SK-N-SH treated with all-trans-retinoic acid at 6 μM for 48 hours (cell line): ENCODE results near the gene TTLL7.

ENCODE experiments used
- ATAC-seq: fragments of 200-7000 bp; cut with Tn5 transposase; 3 replicates; pipeline ENCODE4 v1.9.1; 2020; ENCODE audit warnings: mild to moderate bottlenecking, moderate library complexity
- ARNTL ChIP-seq: fragments of 450-650 bp; formaldehyde crosslinking; IDR thresholded peaks from 2 replicates; pipeline ENCODE4 v1.5.0; 2020; ENCODE audit warnings: low read depth, mild to moderate bottlenecking, moderate library complexity, borderline replicate concordance
- CREB5 ChIP-seq: fragments of 250-450 bp; sonication (Bioruptor Pico); IDR thresholded peaks from 2 replicates; pipeline ENCODE4 v1.5.1; 2020; ENCODE audit warnings: low read depth, mild to moderate bottlenecking, moderate library complexity
- CSDC2 ChIP-seq: fragments of 250-450 bp; sonication (Bioruptor Pico); IDR thresholded peaks from 2 replicates; pipeline ENCODE4 v1.5.0; 2020; ENCODE audit warnings: mild to moderate bottlenecking, moderate library complexity
- CSRNP3 ChIP-seq: fragments of 250-450 bp; sonication (Bioruptor Pico); IDR thresholded peaks from 2 replicates; pipeline ENCODE4 v1.5.1; 2021; ENCODE audit warnings: mild to moderate bottlenecking, moderate library complexity
- ESRRG ChIP-seq: fragments of 250-450 bp; sonication (Bioruptor Pico); IDR thresholded peaks from 2 replicates; pipeline ENCODE4 v1.6.1; 2021; ENCODE audit warnings: mild to moderate bottlenecking
- GLIS3 ChIP-seq: fragments of 250-450 bp; sonication (Bioruptor Pico); IDR thresholded peaks from 2 replicates; pipeline ENCODE4 v1.5.0; 2020; ENCODE audit warnings: mild to moderate bottlenecking, moderate library complexity
- OSR1 ChIP-seq: fragments of 250-450 bp; sonication (Bioruptor Pico); IDR thresholded peaks from 2 replicates; pipeline ENCODE4 v1.8.0; 2022; ENCODE audit warnings: moderate library complexity, mild to moderate bottlenecking, inconsistent platforms
- PATZ1 ChIP-seq: fragments of 250-450 bp; sonication (Bioruptor Pico); IDR thresholded peaks from 2 replicates; pipeline ENCODE4 v1.8.0; 2020; ENCODE audit warnings: mild to moderate bottlenecking, moderate library complexity, borderline replicate concordance
- PPARA ChIP-seq: fragments of 250-450 bp; sonication (Bioruptor Pico); IDR thresholded peaks from 2 replicates; pipeline ENCODE4 v1.5.0; 2020; ENCODE audit warnings: mild to moderate bottlenecking, borderline replicate concordance
- RARB ChIP-seq: fragments of 250-450 bp; sonication (Bioruptor Pico); IDR thresholded peaks from 2 replicates; pipeline ENCODE4 v1.8.0; 2021; ENCODE audit warnings: mild to moderate bottlenecking, moderate library complexity
- TCF4 ChIP-seq: fragments of 250-450 bp; sonication (Bioruptor Pico); IDR thresholded peaks from 2 replicates; pipeline ENCODE4 v1.8.0; 2021; ENCODE audit warnings: mild to moderate bottlenecking, moderate library complexity, borderline replicate concordance
- TOX ChIP-seq: fragments of 250-450 bp; sonication (Bioruptor Pico); IDR thresholded peaks from 2 replicates; pipeline ENCODE4 v1.8.0; 2021; ENCODE audit warnings: mild to moderate bottlenecking, moderate library complexity, borderline replicate concordance
- ZC3H10 ChIP-seq: fragments of 250-450 bp; sonication (Bioruptor Pico); IDR thresholded peaks from 2 replicates; pipeline ENCODE4 v1.5.1; 2021; ENCODE audit warnings: mild to moderate bottlenecking, moderate library complexity
- ZFP3 ChIP-seq: fragments of 250-450 bp; sonication (Bioruptor Pico); IDR thresholded peaks from 2 replicates; pipeline ENCODE4 v1.5.0; 2020; ENCODE audit warnings: mild to moderate bottlenecking, moderate library complexity
- ZNF70 ChIP-seq: fragments of 450-650 bp; formaldehyde crosslinking; IDR thresholded peaks from 2 replicates; pipeline ENCODE4 v1.5.0; 2020; ENCODE audit warnings: mild to moderate bottlenecking, moderate library complexity
- ZNF8 ChIP-seq: fragments of 450-650 bp; formaldehyde crosslinking; IDR thresholded peaks from 2 replicates; pipeline ENCODE4 v1.5.0; 2020; ENCODE audit warnings: mild to moderate bottlenecking, moderate library complexity
- TF ChIP-seq, protein P1 (sequence below): fragments of 250-450 bp; sonication (Bioruptor Pico); IDR thresholded peaks from 2 replicates; pipeline ENCODE4 v1.5.0; 2020; ENCODE audit warnings: mild to moderate bottlenecking, moderate library complexity
- TF ChIP-seq, protein P2 (sequence below): fragments of 250-450 bp; sonication (Bioruptor Pico); IDR thresholded peaks from 2 replicates; pipeline ENCODE4 v1.8.0; 2021; ENCODE audit warnings: low read depth, mild to moderate bottlenecking, moderate library complexity, borderline replicate concordance

The TTLL7 gene

GRCh38 chr1:84037758-84038611 is 39.1 kb upstream of the TTLL7 start (continued):
- no peak for TF ChIP-seq ZC3H10
- TF ChIP-seq, protein P1, sequence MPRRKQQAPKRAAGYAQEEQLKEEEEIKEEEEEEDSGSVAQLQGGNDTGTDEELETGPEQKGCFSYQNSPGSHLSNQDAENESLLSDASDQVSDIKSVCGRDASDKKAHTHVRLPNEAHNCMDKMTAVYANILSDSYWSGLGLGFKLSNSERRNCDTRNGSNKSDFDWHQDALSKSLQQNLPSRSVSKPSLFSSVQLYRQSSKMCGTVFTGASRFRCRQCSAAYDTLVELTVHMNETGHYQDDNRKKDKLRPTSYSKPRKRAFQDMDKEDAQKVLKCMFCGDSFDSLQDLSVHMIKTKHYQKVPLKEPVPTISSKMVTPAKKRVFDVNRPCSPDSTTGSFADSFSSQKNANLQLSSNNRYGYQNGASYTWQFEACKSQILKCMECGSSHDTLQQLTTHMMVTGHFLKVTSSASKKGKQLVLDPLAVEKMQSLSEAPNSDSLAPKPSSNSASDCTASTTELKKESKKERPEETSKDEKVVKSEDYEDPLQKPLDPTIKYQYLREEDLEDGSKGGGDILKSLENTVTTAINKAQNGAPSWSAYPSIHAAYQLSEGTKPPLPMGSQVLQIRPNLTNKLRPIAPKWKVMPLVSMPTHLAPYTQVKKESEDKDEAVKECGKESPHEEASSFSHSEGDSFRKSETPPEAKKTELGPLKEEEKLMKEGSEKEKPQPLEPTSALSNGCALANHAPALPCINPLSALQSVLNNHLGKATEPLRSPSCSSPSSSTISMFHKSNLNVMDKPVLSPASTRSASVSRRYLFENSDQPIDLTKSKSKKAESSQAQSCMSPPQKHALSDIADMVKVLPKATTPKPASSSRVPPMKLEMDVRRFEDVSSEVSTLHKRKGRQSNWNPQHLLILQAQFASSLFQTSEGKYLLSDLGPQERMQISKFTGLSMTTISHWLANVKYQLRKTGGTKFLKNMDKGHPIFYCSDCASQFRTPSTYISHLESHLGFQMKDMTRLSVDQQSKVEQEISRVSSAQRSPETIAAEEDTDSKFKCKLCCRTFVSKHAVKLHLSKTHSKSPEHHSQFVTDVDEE (CRISPR knock-in tag) = no peak
- TF ChIP-seq, all 23 proteins: peak for 0

GRCh38 chr1:84031802-84032327 is 32.9 kb upstream of the TTLL7 start:
- no peak for TF ChIP-seq OSR1 (CRISPR knock-in tag)
- TF ChIP-seq CREB5 = no peak
- TF ChIP-seq ARNTL (CRISPR knock-in tag) = no peak
- no peak for TF ChIP-seq ZFP3 (CRISPR knock-in tag)
- TF ChIP-seq PPARA (CRISPR knock-in tag) = no peak
- no peak for TF ChIP-seq GLIS3 (CRISPR knock-in tag)
- no peak for TF ChIP-seq ZNF70 (CRISPR knock-in tag)
- no peak for TF ChIP-seq CSRNP3 (CRISPR knock-in tag)
- ATAC-seq = no peak

- TF ChIP-seq TCF4 (CRISPR knock-in tag) (no peak), TOX (CRISPR knock-in tag) (no peak), ZC3H10 (no peak)
- ATAC-seq = no peak
Observed at GRCh38 chr1:84027368-84027767, 28.4 kb upstream of the TTLL7 start.

DNA sequence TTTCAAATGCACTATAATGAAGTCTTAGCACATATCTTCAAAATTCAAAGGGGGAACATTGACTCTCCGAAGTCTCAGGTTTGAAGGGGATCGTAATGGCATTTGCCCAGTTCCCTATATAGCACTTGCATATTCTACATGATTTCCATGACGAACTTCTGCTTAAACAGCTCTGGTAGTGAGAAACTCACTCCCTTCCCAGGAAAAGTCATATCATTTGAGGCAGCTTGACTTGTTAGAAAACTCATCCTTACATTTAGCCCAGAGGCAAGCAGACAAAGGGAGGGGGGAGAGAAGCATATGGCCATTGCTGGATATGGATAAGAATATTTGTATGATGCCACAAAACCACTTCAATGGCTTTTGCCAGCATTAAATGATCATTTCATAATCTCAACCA is 27.0 kb upstream of the TTLL7 start:
- no peak for TF ChIP-seq TOX (CRISPR knock-in tag)
- TF ChIP-seq, all 23 proteins: peak for 0
- ATAC-seq = no peak

DNA sequence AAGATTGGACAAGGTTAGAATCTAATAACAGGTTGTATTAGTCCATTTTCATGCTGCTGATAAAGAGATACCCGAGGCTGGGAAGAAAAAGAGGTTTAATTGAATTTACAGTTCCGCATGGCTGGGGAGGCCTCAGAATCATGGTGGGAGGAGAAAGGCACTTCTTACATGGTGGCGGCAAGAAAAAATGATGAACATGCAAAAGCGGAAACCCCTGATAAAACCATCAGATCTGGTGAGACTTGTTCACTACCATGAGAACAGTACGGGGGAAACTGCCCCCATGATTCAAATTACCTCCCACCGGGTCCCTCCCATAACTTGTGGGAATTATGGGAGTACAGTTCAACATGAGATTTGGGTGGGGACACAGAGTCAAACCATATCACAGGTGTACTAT is 22.9 kb upstream of the TTLL7 start:
- no peak for ATAC-seq
- TF ChIP-seq ZNF8 (CRISPR knock-in tag) (no peak), ESRRG (CRISPR knock-in tag) (no peak), RARB (CRISPR knock-in tag) (no peak), GLIS3 (CRISPR knock-in tag) (no peak), CSRNP3 (CRISPR knock-in tag) (no peak), ZFP3 (CRISPR knock-in tag) (no peak), ARNTL (CRISPR knock-in tag) (no peak), PATZ1 (CRISPR knock-in tag) (no peak), TOX (CRISPR knock-in tag) (no peak), ZC3H10 (no peak), ZNF70 (CRISPR knock-in tag) (no peak), CSDC2 (CRISPR knock-in tag) (no peak)
- TF ChIP-seq, protein P2, sequence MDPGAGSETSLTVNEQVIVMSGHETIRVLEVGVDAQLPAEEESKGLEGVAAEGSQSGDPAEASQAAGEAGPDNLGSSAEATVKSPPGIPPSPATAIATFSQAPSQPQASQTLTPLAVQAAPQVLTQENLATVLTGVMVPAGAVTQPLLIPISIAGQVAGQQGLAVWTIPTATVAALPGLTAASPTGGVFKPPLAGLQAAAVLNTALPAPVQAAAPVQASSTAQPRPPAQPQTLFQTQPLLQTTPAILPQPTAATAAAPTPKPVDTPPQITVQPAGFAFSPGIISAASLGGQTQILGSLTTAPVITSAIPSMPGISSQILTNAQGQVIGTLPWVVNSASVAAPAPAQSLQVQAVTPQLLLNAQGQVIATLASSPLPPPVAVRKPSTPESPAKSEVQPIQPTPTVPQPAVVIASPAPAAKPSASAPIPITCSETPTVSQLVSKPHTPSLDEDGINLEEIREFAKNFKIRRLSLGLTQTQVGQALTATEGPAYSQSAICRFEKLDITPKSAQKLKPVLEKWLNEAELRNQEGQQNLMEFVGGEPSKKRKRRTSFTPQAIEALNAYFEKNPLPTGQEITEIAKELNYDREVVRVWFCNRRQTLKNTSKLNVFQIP = no peak
- TF ChIP-seq, protein P1 (CRISPR knock-in tag) = no peak
- TF ChIP-seq, all 23 proteins: peak for 0
